GM04503 (cell line): ENCODE data around the gene SNX19.

Source experiments
- DNase-seq: peaks from one replicate; pipeline ENCODE4 v3.0.0-alpha.2; 2012; ENCODE audit warnings: low read depth

SNX19 gene

GRCh38 chr11:130905512-130905911, 10.8 kb downstream of the SNX19 start:
- no peak for DNase-seq

- DNase-seq: no peak
Observed at GRCh38 chr11:130904380-130904779, 11.9 kb downstream of the SNX19 start.

- no peak for DNase-seq
Observed at GRCh38 chr11:130902380-130902779, 13.9 kb downstream of the SNX19 start.

GRCh38 chr11:130899106-130899505, 17.2 kb downstream of the SNX19 start:
- no peak for DNase-seq

- DNase-seq: peak; percentile 91
Observed at GRCh38 chr11:130897262-130898182, 18.8 kb downstream of the SNX19 start.

GRCh38 chr11:130894322-130895025, 21.8 kb downstream of the SNX19 start:
- no peak for DNase-seq

GRCh38 chr11:130892861-130893260, 23.4 kb downstream of the SNX19 start:
- no peak for DNase-seq

GRCh38 chr11:130891326-130891725, 25.0 kb downstream of the SNX19 start:
- no peak for DNase-seq

GRCh38 chr11:130890039-130890745, 26.1 kb downstream of the SNX19 start:
- no peak for DNase-seq

- no peak for DNase-seq
Observed at GRCh38 chr11:130888790-130889189, 27.5 kb downstream of the SNX19 start.

- DNase-seq: no peak
Observed at GRCh38 chr11:130886704-130887103, 29.6 kb downstream of the SNX19 start.

- no peak for DNase-seq
Observed at GRCh38 chr11:130882138-130882551, 34.1 kb downstream of the SNX19 start.

GRCh38 chr11:130881475-130882137, 34.7 kb downstream of the SNX19 start:
- DNase-seq: no peak

GRCh38 chr11:130879836-130880235, 36.4 kb downstream of the SNX19 start:
- DNase-seq: no peak

GRCh38 chr11:130876931-130877915, 39.1 kb downstream of the SNX19 start:
- no peak for DNase-seq

- DNase-seq: no peak
Observed at GRCh38 chr11:130876100-130876499, 40.2 kb downstream of the SNX19 start.

- DNase-seq: no peak
Observed at GRCh38 chr11:130874955-130875531, 41.2 kb downstream of the SNX19 start.

GRCh38 chr11:130874396-130874795, 41.9 kb downstream of the SNX19 start:
- DNase-seq: no peak

- DNase-seq: no peak
Observed at GRCh38 chr11:130873761-130874160, 42.5 kb downstream of the SNX19 start.

GRCh38 chr11:130872981-130873380, 43.3 kb downstream of the SNX19 start:
- peak; percentile 38 for DNase-seq
